NT2/D1 (cell line): ENCODE data around the gene PRM1.
A peak's percentile ranks its signal among the peaks of the same experiment; 100 is the strongest.

Experiments
- DNase-seq: peaks from one replicate; pipeline ENCODE4 v3.0.0-alpha.2; 2011; ENCODE audit warnings: low read depth, low spot score
- H3K27me3 ChIP-seq: 2 replicates; pipeline ENCODE4 v1.6.0; 2011; ENCODE audit warnings: mild to moderate bottlenecking; ENCODE audit not compliant: insufficient read length, insufficient read depth
- H3K36me3 ChIP-seq: 2 replicates; pipeline ENCODE4 v1.6.1; 2011; ENCODE audit warnings: mild to moderate bottlenecking, low read length, mixed read lengths; ENCODE audit not compliant: insufficient read depth, insufficient read length
- H3K4me1 ChIP-seq: 2 replicates; pipeline ENCODE4 v1.5.1; 2011; ENCODE audit not compliant: insufficient read depth, insufficient read length
- H3K4me3 ChIP-seq: 2 replicates; pipeline ENCODE4 v1.5.1; 2011; ENCODE audit warnings: low read depth; ENCODE audit not compliant: insufficient read length
- H3K9ac ChIP-seq: 2 replicates; pipeline ENCODE4 v1.6.0; 2011; ENCODE audit warnings: low read depth; ENCODE audit not compliant: insufficient read length
- H3K9me3 ChIP-seq: 2 replicates; pipeline ENCODE4 v1.5.1; 2011; ENCODE audit warnings: mild to moderate bottlenecking, low read length; ENCODE audit not compliant: insufficient read depth
- SUZ12 ChIP-seq: IDR thresholded peaks from 2 replicates; pipeline ENCODE4 v1.6.1; 2011; ENCODE audit not compliant: insufficient read length, insufficient read depth; ENCODE audit errors: extremely low read depth
- YY1 ChIP-seq: IDR thresholded peaks from 2 replicates; pipeline ENCODE4 v1.6.1; 2011; ENCODE audit not compliant: insufficient read length, insufficient read depth
- ZNF274 ChIP-seq: IDR thresholded peaks from 2 replicates; pipeline ENCODE4 v1.6.1; 2011; ENCODE audit warnings: mild to moderate bottlenecking, low read depth, low read length

PRM1 gene

GRCh38 chr16:11245222-11245737 lies 35.9 kb downstream of the PRM1 start:
- TF ChIP-seq ZNF274 (no peak), YY1 (no peak), SUZ12 (no peak)
- Histone ChIP-seq H3K36me3 (no peaks in the 10 kb centered on the region), H3K9ac (no peak overlapping the region), H3K4me3 (no peak overlapping the region), H3K9me3 (no peaks in the 10 kb centered on the region), H3K27me3 (no peaks in the 10 kb centered on the region), H3K4me1 (peaks cover 17% of the 10 kb centered on the region)
- no peak for DNase-seq

- H3K4me1 ChIP-seq = peaks cover 5% of the 10 kb centered on the region
Measured at GRCh38 chr16:11242658-11243057, 38.5 kb downstream of the PRM1 start.

GRCh38 chr16:11241480-11242204 lies 39.5 kb downstream of the PRM1 start:
- H3K36me3 ChIP-seq = no peaks in the 10 kb centered on the region

More at GRCh38 chr16:11242658-11243057, 38.5 kb downstream of the PRM1 start:
- H3K9me3 ChIP-seq = no peaks in the 10 kb centered on the region
- TF ChIP-seq ZNF274 (no peak), YY1 (no peak), SUZ12 (no peak)
- no peak overlapping the region for H3K4me3 ChIP-seq
- no peaks in the 10 kb centered on the region for H3K36me3 ChIP-seq
- H3K9ac ChIP-seq = no peak overlapping the region
- no peak for DNase-seq
- no peaks in the 10 kb centered on the region for H3K27me3 ChIP-seq

DNA sequence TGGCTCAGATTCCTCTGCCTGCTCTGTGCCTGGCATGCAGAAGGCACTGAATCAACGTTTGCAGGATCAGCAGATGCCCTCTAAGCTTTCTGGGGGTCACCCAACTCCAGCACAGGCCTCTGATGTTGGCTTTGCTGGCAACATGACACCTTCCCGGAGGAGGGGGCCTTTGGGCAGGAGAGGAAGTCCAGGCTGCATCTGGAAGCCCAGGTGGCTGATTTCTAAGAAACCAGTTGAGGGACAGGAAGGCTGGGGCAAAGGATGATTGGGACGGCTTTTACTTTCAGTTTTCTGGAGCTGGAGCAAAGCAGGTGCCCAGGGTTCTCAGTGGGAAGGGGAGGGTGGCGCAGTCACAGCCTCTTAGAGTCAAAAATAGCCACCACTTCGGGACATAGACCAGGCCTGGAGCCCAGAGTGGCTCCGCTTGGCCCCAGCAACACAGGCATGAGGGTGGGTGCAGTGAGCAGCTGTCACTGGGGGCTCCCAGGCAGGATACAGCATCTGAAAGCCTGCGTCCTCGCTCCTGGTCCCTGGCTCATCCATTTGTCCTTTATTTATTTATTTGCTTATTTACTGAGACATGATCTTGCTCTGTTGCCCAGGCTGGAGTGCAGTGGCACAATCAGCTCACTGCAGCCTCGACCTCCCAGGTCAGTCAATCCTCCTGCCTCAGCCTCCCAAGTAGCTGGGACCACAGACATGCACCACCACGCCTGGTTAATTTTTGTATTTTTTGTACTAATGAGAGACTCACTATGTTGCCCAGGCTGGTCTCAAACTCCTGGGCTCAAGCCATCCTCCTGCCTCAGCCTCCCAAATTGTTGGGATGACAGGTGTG lies 40.3 kb downstream of the PRM1 start:
- TF ChIP-seq YY1 (no peak), ZNF274 (no peak), SUZ12 (no peak)
- Histone ChIP-seq H3K4me3 (no peak overlapping the region), H3K9ac (peak overlapping the region; percentile 17), H3K4me1 (peaks cover 5% of the 10 kb centered on the region), H3K36me3 (no peaks in the 10 kb centered on the region), H3K9me3 (no peaks in the 10 kb centered on the region), H3K27me3 (no peaks in the 10 kb centered on the region)
- no peak for DNase-seq

More at GRCh38 chr16:11241480-11242204, 39.5 kb downstream of the PRM1 start:
- Histone ChIP-seq H3K9me3 (no peaks in the 10 kb centered on the region), H3K27me3 (no peaks in the 10 kb centered on the region), H3K4me3 (no peak overlapping the region), H3K4me1 (peaks cover 5% of the 10 kb centered on the region), H3K9ac (no peak overlapping the region)
- TF ChIP-seq YY1 (no peak), SUZ12 (no peak), ZNF274 (no peak)
- no peak for DNase-seq

DNA sequence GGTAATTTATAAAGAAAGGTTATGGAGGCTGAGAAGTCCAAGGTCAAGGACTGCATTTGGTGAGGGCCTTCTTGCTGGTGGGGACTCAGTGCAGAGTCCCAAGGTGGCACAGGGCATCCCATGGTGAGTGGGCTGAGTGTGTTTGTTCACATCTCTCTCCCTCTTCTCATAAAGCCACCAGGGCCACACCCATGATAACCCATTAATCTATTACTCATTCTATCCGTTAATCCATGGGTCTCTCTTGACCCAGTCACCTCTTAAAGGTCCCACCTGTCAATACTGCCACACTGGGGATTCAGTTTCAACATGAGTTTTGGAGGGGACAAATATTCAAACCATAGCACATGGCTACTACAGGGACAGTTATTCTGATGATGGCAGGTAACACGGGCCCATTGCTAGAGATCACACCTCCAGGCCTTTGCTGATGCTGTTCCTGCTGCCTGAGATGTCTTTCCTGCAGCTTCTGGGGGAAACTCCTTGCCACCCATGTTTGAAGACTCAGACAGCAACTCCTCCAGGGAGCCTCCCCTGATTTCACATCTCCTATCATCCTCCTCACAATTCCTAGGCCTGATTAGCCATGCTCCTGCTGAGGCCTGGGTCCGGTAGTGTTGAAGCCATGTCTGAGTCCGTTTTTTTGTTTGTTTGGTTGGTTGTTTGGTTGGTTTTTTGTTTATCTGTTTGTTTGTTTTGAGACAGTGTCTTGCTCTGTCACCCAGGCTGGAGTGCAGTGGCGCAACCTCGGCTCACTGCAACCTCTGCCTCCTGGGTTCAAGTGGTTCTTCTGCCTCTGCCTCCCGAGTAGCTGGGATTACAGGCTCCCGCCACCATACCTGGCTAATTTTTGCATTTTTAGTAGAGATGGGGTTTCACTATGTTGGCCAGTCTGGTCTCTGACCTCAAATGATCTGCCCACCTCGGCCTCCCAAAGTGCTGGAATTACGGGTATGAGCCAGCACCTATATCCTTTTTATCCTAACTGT lies 41.2 kb downstream of the PRM1 start:
- Histone ChIP-seq H3K9me3 (no peaks in the 10 kb centered on the region), H3K36me3 (no peaks in the 10 kb centered on the region), H3K4me1 (peaks cover 5% of the 10 kb centered on the region), H3K9ac (peak overlapping the region; percentile 17), H3K4me3 (no peak overlapping the region), H3K27me3 (no peaks in the 10 kb centered on the region)
- TF ChIP-seq ZNF274 = no peak
- no peak for TF ChIP-seq SUZ12
- no peak for TF ChIP-seq YY1
- no peak for DNase-seq

DNA sequence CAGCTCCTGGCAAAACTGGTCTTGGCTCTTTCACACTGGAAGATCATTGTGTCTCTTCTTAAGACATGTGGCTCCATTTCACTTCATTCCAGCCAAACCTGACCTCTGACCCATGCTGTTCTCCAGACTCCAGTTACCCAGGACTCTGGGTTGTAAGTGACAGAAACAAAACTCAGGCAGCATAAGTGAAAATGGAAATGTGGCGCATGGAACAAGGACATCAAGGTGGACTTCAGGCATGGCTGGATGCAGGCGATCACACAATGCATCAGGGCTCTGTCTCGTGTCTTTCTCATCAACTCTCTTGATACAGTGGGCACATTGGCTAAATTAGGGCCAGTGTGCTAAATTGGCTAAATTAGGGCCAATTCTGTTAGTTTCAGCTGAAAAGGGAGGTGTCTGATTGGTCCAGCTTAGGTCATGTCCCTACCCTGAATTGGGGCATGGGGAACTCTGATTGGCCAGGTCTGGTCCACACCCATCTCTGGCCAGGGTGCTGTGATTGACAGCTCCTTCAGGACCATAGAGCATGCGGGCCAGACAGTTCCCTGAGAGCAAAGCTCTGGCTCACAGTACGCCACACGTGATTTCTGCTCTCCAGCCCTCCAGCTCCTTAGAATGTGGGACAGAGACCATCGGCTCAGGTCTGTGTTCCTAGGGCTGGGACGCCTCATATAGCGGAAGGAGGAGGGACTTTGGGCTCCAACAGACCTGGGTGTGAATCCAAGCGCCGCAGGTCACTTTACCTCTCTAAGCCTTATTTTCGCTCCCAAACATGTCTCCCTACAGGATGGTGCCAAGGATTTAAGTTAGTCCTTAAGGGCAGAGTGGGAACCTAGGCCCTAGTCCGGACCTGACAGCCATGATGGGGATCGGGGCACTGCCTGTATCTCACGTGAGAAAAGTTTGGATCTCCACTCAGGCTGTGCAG lies 42.6 kb downstream of the PRM1 start:
- TF ChIP-seq SUZ12 (no peak), YY1 (no peak), ZNF274 (no peak)
- Histone ChIP-seq H3K36me3 (no peaks in the 10 kb centered on the region), H3K4me3 (no peak overlapping the region), H3K9ac (no peak overlapping the region), H3K9me3 (no peaks in the 10 kb centered on the region), H3K4me1 (peaks cover 5% of the 10 kb centered on the region), H3K27me3 (no peaks in the 10 kb centered on the region)
- no peak for DNase-seq
